H9 (cell line): ENCODE data around the gene FAIM2. TPM values are rescaled to one million over a fixed set of nuclear protein-coding genes. Genes with fewer than 3 reads are reported as not detected.

ENCODE experiments used
- DNase-seq: peaks from one replicate; pipeline ENCODE4 v3.0.0-alpha.2; 2017
- H2AFZ ChIP-seq: one replicate; pipeline ENCODE4 v1.6.1; 2013; ENCODE audit warnings: mild to moderate bottlenecking, low read length, control low read depth, moderate library complexity
- H2AK5ac ChIP-seq: 2 replicates; pipeline ENCODE4 v1.6.1; 2013; ENCODE audit warnings: low read length, control low read depth, mixed read lengths; ENCODE audit not compliant: insufficient read length
- H2BK120ac ChIP-seq: one replicate; pipeline ENCODE4 v1.6.1; 2013; ENCODE audit warnings: low read depth, mild to moderate bottlenecking, low read length, control low read depth, inconsistent platforms; ENCODE audit not compliant: poor library complexity, severe bottlenecking
- H2BK12ac ChIP-seq: 2 replicates; pipeline ENCODE4 v1.6.1; 2013; ENCODE audit warnings: low read length, control low read depth, mixed read lengths, low read depth; ENCODE audit not compliant: insufficient read length
- H2BK15ac ChIP-seq: 2 replicates; pipeline ENCODE4 v1.6.1; 2013; ENCODE audit warnings: low read depth, low read length, control low read depth
- H2BK20ac ChIP-seq: one replicate; pipeline ENCODE4 v1.6.1; 2013; ENCODE audit warnings: low read depth, mild to moderate bottlenecking, low read length, control low read depth, inconsistent platforms; ENCODE audit not compliant: poor library complexity, severe bottlenecking
- H2BK5ac ChIP-seq: 2 replicates; pipeline ENCODE4 v1.6.1; 2013; ENCODE audit warnings: low read length, control low read depth, mixed read lengths; ENCODE audit not compliant: insufficient read length
- H3K14ac ChIP-seq: 2 replicates; pipeline ENCODE4 v1.6.1; 2013; ENCODE audit warnings: low read length, control low read depth; ENCODE audit not compliant: insufficient read depth
- H3K18ac ChIP-seq: 2 replicates; pipeline ENCODE4 v1.6.1; 2013; ENCODE audit warnings: low read depth, mild to moderate bottlenecking, mixed read lengths, low read length, control low read depth; ENCODE audit not compliant: insufficient read length
- H3K23ac ChIP-seq: 2 replicates; pipeline ENCODE4 v1.6.1; 2013; ENCODE audit warnings: low read length, control low read depth, mixed read lengths, low read depth; ENCODE audit not compliant: insufficient read length
- H3K23me2 ChIP-seq: 2 replicates; pipeline ENCODE4 v1.6.1; 2013; ENCODE audit warnings: low read depth, mild to moderate bottlenecking, mixed read lengths, low read length, control low read depth; ENCODE audit not compliant: insufficient read length, poor library complexity, severe bottlenecking
- H3K27ac ChIP-seq: 2 replicates; pipeline ENCODE4 v1.5.1; 2013; ENCODE audit warnings: low read length, control low read depth, mixed read lengths, low read depth; ENCODE audit not compliant: insufficient read length
- H3K27me3 ChIP-seq: 2 replicates; pipeline ENCODE4 v1.6.1; 2013; ENCODE audit warnings: low read length, control low read depth, inconsistent platforms; ENCODE audit not compliant: insufficient read depth
- H3K4ac ChIP-seq: 2 replicates; pipeline ENCODE4 v1.6.1; 2013; ENCODE audit warnings: low read depth, mild to moderate bottlenecking, control low read depth, inconsistent platforms, low read length, moderate library complexity
- H3K4me1 ChIP-seq: 2 replicates; pipeline ENCODE4 v1.6.1; 2013; ENCODE audit warnings: low read length, control low read depth, inconsistent platforms; ENCODE audit not compliant: insufficient read depth
- H3K4me2 ChIP-seq: 2 replicates; pipeline ENCODE4 v1.6.1; 2013; ENCODE audit warnings: low read length, control low read depth, mixed read lengths; ENCODE audit not compliant: insufficient read length, insufficient read depth
- H3K56ac ChIP-seq: 2 replicates; pipeline ENCODE4 v1.6.1; 2013; ENCODE audit warnings: low read depth, mild to moderate bottlenecking, mixed read lengths, low read length, control low read depth; ENCODE audit not compliant: insufficient read length
- H3K79me1 ChIP-seq: 2 replicates; pipeline ENCODE4 v1.6.1; 2013; ENCODE audit warnings: low read depth, mild to moderate bottlenecking, moderate library complexity, low read length, control low read depth, inconsistent platforms; ENCODE audit not compliant: insufficient read depth, poor library complexity, severe bottlenecking
- H3K79me2 ChIP-seq: 2 replicates; pipeline ENCODE4 v1.6.1; 2013; ENCODE audit warnings: low read length, control low read depth, inconsistent platforms; ENCODE audit not compliant: insufficient read depth
- H3K9ac ChIP-seq: 2 replicates; pipeline ENCODE4 v1.6.1; 2013; ENCODE audit warnings: low read length, control low read depth, mixed read lengths; ENCODE audit not compliant: insufficient read length; ENCODE audit errors: extremely low read depth
- H3K9me3 ChIP-seq: one replicate; pipeline ENCODE4 v1.6.1; 2013; ENCODE audit warnings: low read depth, low read length, inconsistent platforms; ENCODE audit not compliant: control insufficient read depth
- H3T11ph ChIP-seq: one replicate; pipeline ENCODE4 v1.6.1; 2013; ENCODE audit warnings: mild to moderate bottlenecking, low read length, control low read depth, inconsistent platforms
- H4K20me1 ChIP-seq: one replicate; pipeline ENCODE4 v1.6.1; 2013; ENCODE audit not compliant: control insufficient read depth, insufficient read length, insufficient read depth
- H4K5ac ChIP-seq: 2 replicates; pipeline ENCODE4 v1.6.1; 2013; ENCODE audit warnings: low read depth, mild to moderate bottlenecking, mixed read lengths, low read length, control low read depth; ENCODE audit not compliant: insufficient read length
- H4K8ac ChIP-seq: replicated peaks from 2 replicates; pipeline ENCODE4 v1.6.1; 2013; ENCODE audit warnings: low read length, control low read depth, mixed read lengths, low read depth; ENCODE audit not compliant: insufficient read length
- H4K91ac ChIP-seq: 2 replicates; pipeline ENCODE4 v1.6.1; 2013; ENCODE audit warnings: low read depth, mild to moderate bottlenecking, moderate library complexity, mixed read lengths, low read length, control low read depth; ENCODE audit not compliant: insufficient read length
- H3K27ac Mint-ChIP-seq, 3 experiments: 2 replicates in 2 of 3; 3 replicates in 1 of 3; pipeline ENCODE4 v1.8.0; 2020 to 2021; ENCODE audit warnings: mixed read lengths in 3 of 3, mild to moderate bottlenecking in 1 of 3, moderate library complexity in 1 of 3
- H3K27me3 Mint-ChIP-seq: 2 replicates; pipeline ENCODE4 v1.8.0; 2021; ENCODE audit warnings: low read depth, mild to moderate bottlenecking, moderate library complexity, mixed read lengths
- H3K36me3 Mint-ChIP-seq, 3 experiments: 2 replicates in 2 of 3; 3 replicates in 1 of 3; pipeline ENCODE4 v1.8.0; 2020 to 2021; ENCODE audit warnings: low read depth in 3 of 3, mixed read lengths in 3 of 3; ENCODE audit not compliant: insufficient read depth in 1 of 3
- H3K4me1 Mint-ChIP-seq, 2 experiments: 2 replicates each; pipeline ENCODE4 v1.8.0; 2020; ENCODE audit warnings: mixed read lengths in 2 of 2
- H3K4me3 Mint-ChIP-seq, 2 experiments: 2 replicates in 1 of 2; 3 replicates in 1 of 2; pipeline ENCODE4 v1.8.0; 2020 to 2021; ENCODE audit warnings: mild to moderate bottlenecking in 2 of 2, mixed read lengths in 2 of 2, moderate library complexity in 1 of 2
- H3K9me3 Mint-ChIP-seq, 2 experiments: 2 replicates in 1 of 2; 3 replicates in 1 of 2; pipeline ENCODE4 v1.8.0; 2020; ENCODE audit warnings: mild to moderate bottlenecking in 2 of 2, mixed read lengths in 2 of 2, moderate library complexity in 1 of 2
- WGBS: extraction: QIAGEN DNeasy Blood & Tissue Kit; methylation state at CpG from one replicate; pipeline ENCODE4 v1.1.7; 2013; ENCODE audit warnings: missing lambda C conversion rate, low lambda C conversion rate, mixed read lengths; ENCODE audit not compliant: insufficient read length; ENCODE audit errors: extremely low coverage; 5-methylcytosine and 5-hydroxymethylcytosine counted together
- total RNA-seq: library from RNA; stranded (reverse); gene quantifications from 2 replicates; pipeline ENCODE4 v1.2.1, GENCODE V29; 2021
- TF ChIP-seq, protein P1 (sequence below): fragments of 200-600 bp; sonication (generic); conservative IDR thresholded peaks from 3 replicates; pipeline ENCODE4 v1.8.0; 2021; ENCODE audit warnings: antibody characterized with exemption, mild to moderate bottlenecking

Gene FAIM2
- total RNA-seq, 1 experiment from 2014 or later = 0.42 TPM

DNA sequence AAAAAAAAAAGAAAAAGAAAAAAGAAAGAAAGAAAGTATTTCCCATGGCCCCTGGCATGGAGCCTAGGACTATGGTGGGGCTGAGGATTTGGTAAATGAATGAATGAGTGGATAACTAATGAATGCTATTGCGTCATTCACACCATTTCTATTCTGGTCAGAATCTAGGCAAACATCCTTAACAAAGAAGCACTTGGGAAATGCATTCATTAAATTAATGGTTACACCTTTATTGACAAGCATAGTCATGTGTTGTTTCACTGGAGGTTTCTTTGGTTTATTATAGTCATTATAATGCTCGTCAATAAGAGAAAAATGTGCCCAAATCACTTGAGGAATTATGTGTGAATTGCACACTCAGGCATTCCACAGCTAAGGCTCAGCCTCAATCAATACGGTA lies 33.2 kb upstream of the FAIM2 start:
- Histone ChIP-seq H3K79me1 (no peaks in the 10 kb centered on the region), H3K9me3 (no peaks in the 10 kb centered on the region), H2AK5ac (no peak overlapping the region), H2BK120ac (no peak overlapping the region), H4K8ac (no peak overlapping the region), H3K27ac (no peak overlapping the region), H4K5ac (no peak overlapping the region), H2BK20ac (no peak overlapping the region), H4K91ac (no peak overlapping the region), H2BK15ac (no peak overlapping the region), H2BK5ac (no peak overlapping the region), H3K4me1 (no peaks in the 10 kb centered on the region), H3K14ac (no peak overlapping the region), H3K4ac (no peak overlapping the region), H3K23me2 (no peaks in the 10 kb centered on the region), H2AFZ (no peak overlapping the region), H3K23ac (no peak overlapping the region), H3K56ac (no peak overlapping the region), H3K18ac (no peak overlapping the region), H3K79me2 (no peaks in the 10 kb centered on the region), H3K4me2 (no peak overlapping the region), H4K20me1 (no peaks in the 10 kb centered on the region), H2BK12ac (no peak overlapping the region), H3K27me3 (no peaks in the 10 kb centered on the region), H3K9ac (no peak overlapping the region), H3T11ph (no peak overlapping the region)
- no CpG with 5 or more reads among the region's 3 CpGs for WGBS
- H3K27ac Mint-ChIP-seq = no peak overlapping the region
- no peaks in the 10 kb centered on the region; a peak in 1 of 7 replicates for H3K36me3 Mint-ChIP-seq
- no peaks in the 10 kb centered on the region; the same call in 1 of the 2 replicates for H3K27me3 Mint-ChIP-seq
- no peak overlapping the region for H3K4me3 Mint-ChIP-seq
- DNase-seq = no peak
- H3K4me1 Mint-ChIP-seq = peaks cover 6 to 11% of the 10 kb centered on the region in 2 experiments
- TF ChIP-seq, protein P1, sequence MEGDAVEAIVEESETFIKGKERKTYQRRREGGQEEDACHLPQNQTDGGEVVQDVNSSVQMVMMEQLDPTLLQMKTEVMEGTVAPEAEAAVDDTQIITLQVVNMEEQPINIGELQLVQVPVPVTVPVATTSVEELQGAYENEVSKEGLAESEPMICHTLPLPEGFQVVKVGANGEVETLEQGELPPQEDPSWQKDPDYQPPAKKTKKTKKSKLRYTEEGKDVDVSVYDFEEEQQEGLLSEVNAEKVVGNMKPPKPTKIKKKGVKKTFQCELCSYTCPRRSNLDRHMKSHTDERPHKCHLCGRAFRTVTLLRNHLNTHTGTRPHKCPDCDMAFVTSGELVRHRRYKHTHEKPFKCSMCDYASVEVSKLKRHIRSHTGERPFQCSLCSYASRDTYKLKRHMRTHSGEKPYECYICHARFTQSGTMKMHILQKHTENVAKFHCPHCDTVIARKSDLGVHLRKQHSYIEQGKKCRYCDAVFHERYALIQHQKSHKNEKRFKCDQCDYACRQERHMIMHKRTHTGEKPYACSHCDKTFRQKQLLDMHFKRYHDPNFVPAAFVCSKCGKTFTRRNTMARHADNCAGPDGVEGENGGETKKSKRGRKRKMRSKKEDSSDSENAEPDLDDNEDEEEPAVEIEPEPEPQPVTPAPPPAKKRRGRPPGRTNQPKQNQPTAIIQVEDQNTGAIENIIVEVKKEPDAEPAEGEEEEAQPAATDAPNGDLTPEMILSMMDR = no peak
- no peaks in the 10 kb centered on the region for H3K9me3 Mint-ChIP-seq
